Astrocyte (in vitro differentiated cells and primary cell): ENCODE data around the gene ATN1. TPM values are rescaled to one million over a fixed set of nuclear protein-coding genes. Genes with fewer than 3 reads are reported as not detected.

Experiments
- DNase-seq: peaks from one replicate; pipeline ENCODE4 v3.0.0-alpha.2; 2010; ENCODE audit warnings: low read depth
- FAIRE-seq: peaks from 2 replicates; lab custom pipeline; 2011; peaks lifted over from hg19 to GRCh38; lab: Jason Lieb, UNC
- H2AFZ ChIP-seq: 2 replicates; pipeline ENCODE4 v1.6.0; 2012; ENCODE audit warnings: low read depth, low read length, inconsistent platforms
- H3K27ac ChIP-seq: 2 replicates; pipeline ENCODE4 v1.5.1; 2011; ENCODE audit warnings: low read depth, low read length, inconsistent platforms
- H3K27me3 ChIP-seq: 2 replicates; pipeline ENCODE4 v1.6.0; 2011; ENCODE audit warnings: low read length, inconsistent platforms; ENCODE audit not compliant: insufficient read depth
- H3K36me3 ChIP-seq: 2 replicates; pipeline ENCODE4 v1.5.1; 2011; ENCODE audit warnings: low read length, inconsistent platforms; ENCODE audit not compliant: insufficient read depth
- H3K4me1 ChIP-seq: 2 replicates; pipeline ENCODE4 v1.5.1; 2011; ENCODE audit warnings: low read length, inconsistent platforms; ENCODE audit not compliant: insufficient read depth
- H3K4me2 ChIP-seq: 2 replicates; pipeline ENCODE4 v1.6.0; 2012; ENCODE audit warnings: low read length, inconsistent platforms
- H3K4me3 ChIP-seq: 2 replicates; pipeline ENCODE4 v1.5.1; 2011; ENCODE audit warnings: low read depth, mild to moderate bottlenecking, low read length, inconsistent platforms; ENCODE audit not compliant: insufficient read depth
- H3K79me2 ChIP-seq: 2 replicates; pipeline ENCODE4 v1.6.0; 2012; ENCODE audit warnings: mild to moderate bottlenecking, low read length, inconsistent platforms; ENCODE audit not compliant: insufficient read depth
- H3K9ac ChIP-seq: 2 replicates; pipeline ENCODE4 v1.6.0; 2012; ENCODE audit warnings: mild to moderate bottlenecking, low read length, inconsistent platforms
- H3K9me3 ChIP-seq: 2 replicates; pipeline ENCODE4 v1.5.1; 2012; ENCODE audit warnings: low read depth, mild to moderate bottlenecking, low read length, inconsistent platforms; ENCODE audit not compliant: insufficient read depth
- H4K20me1 ChIP-seq: 2 replicates; pipeline ENCODE4 v1.6.0; 2012; ENCODE audit warnings: low read length, inconsistent platforms; ENCODE audit not compliant: insufficient read depth
- H3K27ac Mint-ChIP-seq: one replicate; pipeline ENCODE4 v1.8.0; 2021; ENCODE audit warnings: mild to moderate bottlenecking, mixed read lengths; ENCODE audit not compliant: unreplicated experiment
- H3K27me3 Mint-ChIP-seq: one replicate; pipeline ENCODE4 v1.8.0; 2021; ENCODE audit warnings: low read depth, mixed read lengths; ENCODE audit not compliant: unreplicated experiment
- H3K36me3 Mint-ChIP-seq: one replicate; pipeline ENCODE4 v1.8.0; 2021; ENCODE audit warnings: low read depth, mixed read lengths; ENCODE audit not compliant: unreplicated experiment
- H3K4me1 Mint-ChIP-seq: one replicate; pipeline ENCODE4 v1.8.0; 2021; ENCODE audit warnings: low read depth, mixed read lengths; ENCODE audit not compliant: unreplicated experiment
- H3K4me3 Mint-ChIP-seq: one replicate; pipeline ENCODE4 v1.8.0; 2021; ENCODE audit warnings: mild to moderate bottlenecking, moderate library complexity, mixed read lengths; ENCODE audit not compliant: unreplicated experiment
- H3K9me3 Mint-ChIP-seq: one replicate; pipeline ENCODE4 v1.8.0; 2021; ENCODE audit warnings: mild to moderate bottlenecking, mixed read lengths; ENCODE audit not compliant: unreplicated experiment
- CTCF ChIP-seq: IDR thresholded peaks from 2 replicates; pipeline ENCODE4 v1.5.1; 2011; ENCODE audit warnings: low read depth, mild to moderate bottlenecking, inconsistent platforms, low read length, moderate library complexity; ENCODE audit not compliant: insufficient read depth
- EZH2 ChIP-seq: IDR thresholded peaks from 2 replicates; pipeline ENCODE4 v1.6.1; 2012; ENCODE audit warnings: mild to moderate bottlenecking, low read length, inconsistent platforms; ENCODE audit not compliant: insufficient read depth
- total RNA-seq: library from RNA; stranded (reverse); gene quantifications from 2 replicates; pipeline ENCODE4 v1.2.1, GENCODE V29; 2021

ATN1 gene
- total RNA-seq, 1 donor from 2014 or later, result 97.8 TPM

- no peaks in the 10 kb centered on the region for H3K36me3 Mint-ChIP-seq
- DNase-seq (peak; percentile 75), FAIRE-seq (no peak)
- H3K27me3 ChIP-seq, result no peaks in the 10 kb centered on the region
- no peaks in the 10 kb centered on the region for H3K27me3 Mint-ChIP-seq
- no peak overlapping the region for H3K9ac ChIP-seq
- no peaks in the 10 kb centered on the region for H3K9me3 Mint-ChIP-seq
- H2AFZ ChIP-seq, result no peak overlapping the region
- no peaks in the 10 kb centered on the region for H3K36me3 ChIP-seq
- no peak for TF ChIP-seq CTCF
- H3K9me3 ChIP-seq, result no peaks in the 10 kb centered on the region
- H3K4me2 ChIP-seq, result peak overlapping the region; percentile 2
- H3K79me2 ChIP-seq, result no peaks in the 10 kb centered on the region
- no peaks in the 10 kb centered on the region for H4K20me1 ChIP-seq
- H3K4me1 ChIP-seq, result peaks cover under 1% of the 10 kb centered on the region
- no peak overlapping the region for H3K27ac ChIP-seq
- no peak overlapping the region for H3K4me3 ChIP-seq
- H3K27ac Mint-ChIP-seq, result no peak overlapping the region
- H3K4me1 Mint-ChIP-seq, result no peaks in the 10 kb centered on the region
- H3K4me3 Mint-ChIP-seq, result no peak overlapping the region
Measured at GRCh38 chr12:6899837-6900519, 27.8 kb upstream of the ATN1 start.

DNA sequence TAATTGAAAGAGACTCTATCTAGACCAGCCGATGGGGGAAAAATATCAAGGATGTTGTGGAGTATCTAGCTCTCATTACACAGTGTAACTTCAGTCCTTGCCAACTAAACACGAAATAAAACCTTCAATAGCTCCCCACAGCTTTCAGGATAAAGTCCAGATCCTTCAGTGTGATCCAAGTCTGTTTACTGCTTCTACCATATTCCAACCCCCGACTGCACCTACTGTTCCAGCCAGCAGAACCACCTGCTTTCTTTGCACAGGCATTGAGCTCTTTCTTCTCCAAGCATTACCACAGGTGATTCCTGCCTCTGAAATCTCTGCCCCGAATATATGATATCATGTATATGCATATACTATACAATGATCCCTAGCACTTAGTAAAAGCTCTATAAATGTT lies 25.3 kb upstream of the ATN1 start:
- no peaks in the 10 kb centered on the region for H3K36me3 ChIP-seq
- H3K4me1 Mint-ChIP-seq, result no peaks in the 10 kb centered on the region
- no peaks in the 10 kb centered on the region for H3K27me3 ChIP-seq
- H3K4me3 Mint-ChIP-seq, result no peak overlapping the region
- no peak overlapping the region for H2AFZ ChIP-seq
- no peak overlapping the region for H3K27ac ChIP-seq
- DNase-seq, result no peak
- TF ChIP-seq EZH2 (no peak), CTCF (no peak)
- H3K9me3 ChIP-seq, result no peaks in the 10 kb centered on the region
- FAIRE-seq, result no peak
- H3K9ac ChIP-seq, result no peak overlapping the region
- no peaks in the 10 kb centered on the region for H3K36me3 Mint-ChIP-seq
- no peak overlapping the region for H3K4me2 ChIP-seq
- H3K9me3 Mint-ChIP-seq, result no peaks in the 10 kb centered on the region
- H3K27ac Mint-ChIP-seq, result no peak overlapping the region
- no peaks in the 10 kb centered on the region for H4K20me1 ChIP-seq
- H3K4me3 ChIP-seq, result no peak overlapping the region
- H3K4me1 ChIP-seq, result peaks cover 6% of the 10 kb centered on the region
- H3K79me2 ChIP-seq, result no peaks in the 10 kb centered on the region
- H3K27me3 Mint-ChIP-seq, result no peaks in the 10 kb centered on the region

DNA sequence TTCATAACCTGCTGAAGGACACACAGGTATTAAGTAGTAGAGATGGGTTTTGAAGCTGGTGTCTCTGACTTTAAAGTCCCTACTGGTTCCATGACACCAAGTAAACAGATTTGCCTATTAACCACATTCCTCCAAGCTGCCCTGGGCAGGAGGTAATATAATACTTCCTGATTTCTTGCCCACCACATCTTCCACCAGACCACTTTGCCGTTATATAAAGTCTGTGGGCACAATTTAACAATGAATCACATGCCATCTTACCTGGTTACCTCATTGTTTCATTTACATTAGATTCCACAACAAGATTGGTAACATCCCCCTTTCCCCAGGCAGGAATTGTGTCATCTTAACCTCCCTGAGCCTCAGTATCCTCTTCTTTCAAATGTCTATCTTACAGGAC lies 24.0 kb upstream of the ATN1 start:
- FAIRE-seq (no peak), DNase-seq (no peak)
- no peak overlapping the region for H3K27ac ChIP-seq
- no peaks in the 10 kb centered on the region for H3K9me3 ChIP-seq
- no peak overlapping the region for H2AFZ ChIP-seq
- no peaks in the 10 kb centered on the region for H3K36me3 ChIP-seq
- no peak overlapping the region for H3K4me3 ChIP-seq
- peaks cover 6% of the 10 kb centered on the region for H3K4me1 ChIP-seq
- no peak overlapping the region for H3K4me2 ChIP-seq
- Mint-ChIP-seq H3K4me3 (no peak overlapping the region), H3K27me3 (no peaks in the 10 kb centered on the region), H3K4me1 (no peaks in the 10 kb centered on the region), H3K36me3 (no peaks in the 10 kb centered on the region), H3K9me3 (no peaks in the 10 kb centered on the region), H3K27ac (no peak overlapping the region)
- no peaks in the 10 kb centered on the region for H4K20me1 ChIP-seq
- no peaks in the 10 kb centered on the region for H3K79me2 ChIP-seq
- H3K9ac ChIP-seq, result no peak overlapping the region
- TF ChIP-seq CTCF (no peak), EZH2 (no peak)
- H3K27me3 ChIP-seq, result no peaks in the 10 kb centered on the region
